Activated T-helper 17 cell treated with anti-CD3 and anti-CD28 coated beads, Interleukin-2, amount 50 U/mL, for 72 hours (primary cell): ENCODE measurements around the gene SGCD. TPM values are rescaled to one million over a fixed set of nuclear protein-coding genes. Genes with fewer than 3 reads are reported as not detected.

ENCODE experiments used
- ATAC-seq: fragments of 150-1000 bp; cut with Tn5 transposase; replicated peaks from 2 replicates; pipeline ENCODE4 v1.10.0; 2021; ENCODE audit warnings: mild to moderate bottlenecking, moderate library complexity
- H3K27ac Mint-ChIP-seq: one replicate; pipeline ENCODE4 v1.8.0; 2022; ENCODE audit warnings: mixed read lengths
- H3K27me3 Mint-ChIP-seq: one replicate; pipeline ENCODE4 v1.8.0; 2022; ENCODE audit warnings: mixed read lengths
- H3K36me3 Mint-ChIP-seq: one replicate; pipeline ENCODE4 v1.8.0; 2022; ENCODE audit warnings: low read depth, mild to moderate bottlenecking, mixed read lengths
- H3K4me1 Mint-ChIP-seq: one replicate; pipeline ENCODE4 v1.8.0; 2022; ENCODE audit warnings: mixed read lengths
- H3K4me3 Mint-ChIP-seq: one replicate; pipeline ENCODE4 v1.8.0; 2022; ENCODE audit warnings: mild to moderate bottlenecking, mixed read lengths
- H3K9me3 Mint-ChIP-seq: one replicate; pipeline ENCODE4 v1.8.0; 2022; ENCODE audit warnings: mixed read lengths
- total RNA-seq, 2 donors: library from RNA; stranded (reverse); gene quantifications; one replicate each; pipeline ENCODE4 v1.2.3, GENCODE V29; 2022

SGCD gene
- total RNA-seq, 2 donors from 2014 or later: not detected

DNA sequence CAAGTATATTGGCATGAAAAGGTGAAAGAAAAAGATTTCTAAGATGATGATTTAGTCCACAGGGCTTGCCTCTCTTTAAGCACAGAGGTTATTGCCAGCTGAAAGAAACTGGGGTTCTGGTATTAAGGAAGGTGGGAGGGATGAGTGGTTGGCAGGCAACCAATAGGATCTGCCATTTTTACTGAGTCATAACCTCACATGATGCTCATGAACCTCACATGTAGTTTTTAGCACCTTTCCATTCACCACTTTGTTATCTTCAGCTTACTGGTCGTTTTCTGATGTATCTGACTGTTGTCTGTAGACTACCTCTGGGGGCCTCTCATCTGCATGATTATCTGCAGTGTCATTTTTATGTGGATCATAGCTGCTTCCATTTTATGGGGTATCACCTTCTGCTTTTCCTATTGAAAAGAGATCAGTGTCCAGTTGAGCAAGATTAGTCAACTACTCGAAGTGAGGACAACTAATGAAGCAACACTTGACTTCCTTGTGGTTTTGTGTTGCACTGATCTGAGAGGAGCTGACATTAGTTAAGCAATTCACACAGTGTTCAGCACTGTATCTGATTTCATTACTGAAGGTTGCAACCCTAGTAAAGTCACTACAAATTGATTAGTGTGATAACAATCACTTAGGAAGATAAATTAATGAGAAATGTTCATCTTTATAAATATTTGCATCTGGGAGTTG lies 186.3 kb downstream of the SGCD start:
- H3K36me3 Mint-ChIP-seq: no peaks in the 10 kb centered on the region
- peaks cover under 1% of the 10 kb centered on the region for H3K27me3 Mint-ChIP-seq
- no peaks in the 10 kb centered on the region for H3K4me1 Mint-ChIP-seq
- H3K9me3 Mint-ChIP-seq: no peaks in the 10 kb centered on the region
- no peak overlapping the region for H3K4me3 Mint-ChIP-seq
- no peak for ATAC-seq
- no peak overlapping the region for H3K27ac Mint-ChIP-seq

DNA sequence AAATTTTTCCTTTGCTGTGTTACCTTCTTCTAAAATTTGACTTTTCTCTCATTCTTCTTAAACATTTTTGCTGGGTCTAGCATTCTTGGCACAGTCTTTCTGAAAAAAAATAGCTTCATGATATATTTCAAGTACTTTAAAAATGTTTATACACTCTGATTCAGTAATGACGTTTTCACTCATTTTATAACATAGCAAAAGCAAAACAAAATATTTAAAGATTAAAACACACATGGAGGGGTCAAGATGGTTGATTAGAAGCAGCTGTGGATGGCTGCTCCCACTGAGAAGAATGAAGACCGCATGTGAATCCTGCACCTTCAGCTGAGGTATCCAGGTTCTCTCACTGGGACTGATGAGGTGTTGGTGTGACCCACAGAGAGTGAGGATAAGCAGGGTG lies 188.2 kb downstream of the SGCD start:
- Mint-ChIP-seq H3K27me3 (peaks cover 4% of the 10 kb centered on the region), H3K27ac (no peak overlapping the region), H3K9me3 (peaks cover 7% of the 10 kb centered on the region), H3K4me1 (no peaks in the 10 kb centered on the region), H3K4me3 (no peak overlapping the region), H3K36me3 (no peaks in the 10 kb centered on the region)
- ATAC-seq: no peak

- no peak overlapping the region for H3K27ac Mint-ChIP-seq
- no peak overlapping the region for H3K4me3 Mint-ChIP-seq
- no peaks in the 10 kb centered on the region for H3K36me3 Mint-ChIP-seq
- peaks cover 7% of the 10 kb centered on the region for H3K9me3 Mint-ChIP-seq
- no peaks in the 10 kb centered on the region for H3K4me1 Mint-ChIP-seq
- no peak for ATAC-seq
- peaks cover 4% of the 10 kb centered on the region for H3K27me3 Mint-ChIP-seq
Observed at GRCh38 chr5:156515803-156516360, 188.9 kb downstream of the SGCD start.

GRCh38 chr5:156522651-156523529 lies 195.9 kb downstream of the SGCD start:
- ATAC-seq: no peak
- H3K4me3 Mint-ChIP-seq: no peak overlapping the region
- peaks cover 4% of the 10 kb centered on the region for H3K27me3 Mint-ChIP-seq
- H3K4me1 Mint-ChIP-seq: no peaks in the 10 kb centered on the region
- no peak overlapping the region for H3K27ac Mint-ChIP-seq
- peaks cover 10% of the 10 kb centered on the region for H3K9me3 Mint-ChIP-seq
- no peaks in the 10 kb centered on the region for H3K36me3 Mint-ChIP-seq

DNA sequence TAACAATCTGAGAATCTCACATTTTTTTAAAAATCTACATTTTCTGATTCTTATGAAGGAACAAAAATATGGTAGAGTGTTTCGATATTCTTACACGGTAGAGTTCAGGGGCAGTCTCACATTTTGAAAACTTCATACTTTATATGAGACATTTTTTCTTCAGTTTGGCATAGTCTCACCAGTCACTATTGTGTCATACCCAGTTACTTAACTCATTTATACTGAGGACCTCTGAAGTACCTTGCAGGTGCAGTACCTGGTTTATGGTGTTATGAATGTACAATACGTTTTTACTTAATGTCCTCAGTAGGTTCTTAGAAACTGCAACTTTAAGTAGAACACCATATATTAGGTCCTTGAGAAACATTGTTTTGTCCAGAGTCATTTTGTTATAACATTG lies 196.6 kb downstream of the SGCD start:
- Mint-ChIP-seq H3K4me1 (no peaks in the 10 kb centered on the region), H3K9me3 (peaks cover 8% of the 10 kb centered on the region), H3K36me3 (no peaks in the 10 kb centered on the region), H3K4me3 (no peak overlapping the region), H3K27ac (no peak overlapping the region), H3K27me3 (peaks cover under 1% of the 10 kb centered on the region)
- no peak for ATAC-seq

- Mint-ChIP-seq H3K9me3 (no peaks in the 10 kb centered on the region), H3K4me1 (no peaks in the 10 kb centered on the region), H3K36me3 (no peaks in the 10 kb centered on the region), H3K27ac (no peak overlapping the region), H3K4me3 (no peak overlapping the region), H3K27me3 (no peaks in the 10 kb centered on the region)
- no peak for ATAC-seq
Observed at GRCh38 chr5:156526081-156526925, 199.3 kb downstream of the SGCD start.

DNA sequence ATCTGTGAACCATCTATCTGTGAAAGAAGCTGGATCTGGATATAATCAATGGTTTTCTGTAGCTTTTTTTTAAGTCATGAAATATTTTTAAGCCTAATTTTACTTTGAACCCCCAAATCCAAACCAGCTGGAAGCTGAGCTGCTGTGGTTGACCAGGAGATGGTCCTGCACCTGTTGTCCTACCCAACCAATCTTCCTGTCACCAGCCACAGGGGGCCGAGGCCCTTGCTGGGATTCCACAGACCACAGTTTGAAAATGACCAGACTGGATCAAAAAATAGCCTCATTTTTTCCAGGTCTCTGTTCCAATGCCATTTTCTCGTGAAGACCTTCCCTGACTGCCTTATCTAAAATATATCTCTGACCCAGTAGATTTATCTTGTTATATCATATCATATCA lies 200.6 kb downstream of the SGCD start:
- ATAC-seq: no peak
- Mint-ChIP-seq H3K27me3 (no peaks in the 10 kb centered on the region), H3K36me3 (no peaks in the 10 kb centered on the region), H3K4me1 (no peaks in the 10 kb centered on the region), H3K27ac (no peak overlapping the region), H3K9me3 (no peaks in the 10 kb centered on the region), H3K4me3 (no peak overlapping the region)

GRCh38 chr5:156528673-156529072 lies 201.7 kb downstream of the SGCD start:
- ATAC-seq: no peak
- Mint-ChIP-seq H3K4me1 (no peaks in the 10 kb centered on the region), H3K9me3 (peaks cover 3% of the 10 kb centered on the region), H3K4me3 (no peak overlapping the region), H3K27me3 (peaks cover 4% of the 10 kb centered on the region), H3K36me3 (no peaks in the 10 kb centered on the region), H3K27ac (no peak overlapping the region)

DNA sequence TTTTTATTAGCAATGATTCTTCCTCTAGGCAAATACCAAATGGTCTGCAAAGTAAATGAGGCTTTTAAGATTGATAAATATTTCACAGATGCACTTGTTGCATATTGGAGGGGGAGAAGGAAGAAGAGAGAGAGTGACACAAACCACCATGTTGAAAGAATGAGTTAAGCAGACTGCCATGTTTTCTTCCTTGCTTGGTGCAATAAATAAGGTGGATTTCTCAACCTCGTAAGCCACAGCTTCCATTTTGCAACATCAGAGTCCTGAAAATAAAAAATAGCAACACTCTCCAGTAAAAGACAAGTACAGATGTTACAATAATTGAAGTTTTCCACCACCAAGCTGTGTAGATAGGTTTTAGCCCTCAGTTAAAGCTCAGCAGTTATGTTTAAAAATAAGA lies 202.9 kb downstream of the SGCD start:
- H3K27ac Mint-ChIP-seq: no peak overlapping the region
- no peak for ATAC-seq
- no peaks in the 10 kb centered on the region for H3K4me1 Mint-ChIP-seq
- H3K36me3 Mint-ChIP-seq: no peaks in the 10 kb centered on the region
- peaks cover 3% of the 10 kb centered on the region for H3K9me3 Mint-ChIP-seq
- H3K4me3 Mint-ChIP-seq: no peak overlapping the region
- H3K27me3 Mint-ChIP-seq: peaks cover 4% of the 10 kb centered on the region

- Mint-ChIP-seq H3K27me3 (peaks cover 4% of the 10 kb centered on the region), H3K4me3 (no peak overlapping the region), H3K4me1 (no peaks in the 10 kb centered on the region), H3K9me3 (peaks cover 3% of the 10 kb centered on the region), H3K36me3 (no peaks in the 10 kb centered on the region), H3K27ac (no peak overlapping the region)
- no peak for ATAC-seq
Observed at GRCh38 chr5:156531199-156531598, 204.2 kb downstream of the SGCD start.

DNA sequence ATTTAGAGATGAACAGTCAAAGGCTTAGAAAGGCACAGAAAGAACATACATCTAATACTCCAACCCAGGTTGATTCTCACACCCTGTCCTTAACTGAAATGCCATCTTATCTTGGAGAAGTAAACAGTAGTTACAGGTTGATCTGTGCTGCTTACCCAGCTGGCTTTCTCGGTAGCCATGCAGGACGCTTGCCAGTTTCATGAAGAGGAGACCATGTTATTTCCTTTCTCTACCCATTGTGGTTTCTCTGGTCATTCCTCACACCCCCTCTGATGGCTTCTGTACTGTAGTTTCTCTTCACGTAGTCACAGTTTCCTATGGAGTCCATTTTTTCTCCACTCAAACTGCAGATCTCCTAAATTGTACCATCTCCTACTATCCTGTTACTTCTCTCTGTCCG lies 206.0 kb downstream of the SGCD start:
- Mint-ChIP-seq H3K36me3 (no peaks in the 10 kb centered on the region), H3K9me3 (peaks cover 3% of the 10 kb centered on the region), H3K4me1 (no peaks in the 10 kb centered on the region), H3K4me3 (no peak overlapping the region), H3K27me3 (peaks cover 8% of the 10 kb centered on the region), H3K27ac (no peak overlapping the region)
- ATAC-seq: no peak

DNA sequence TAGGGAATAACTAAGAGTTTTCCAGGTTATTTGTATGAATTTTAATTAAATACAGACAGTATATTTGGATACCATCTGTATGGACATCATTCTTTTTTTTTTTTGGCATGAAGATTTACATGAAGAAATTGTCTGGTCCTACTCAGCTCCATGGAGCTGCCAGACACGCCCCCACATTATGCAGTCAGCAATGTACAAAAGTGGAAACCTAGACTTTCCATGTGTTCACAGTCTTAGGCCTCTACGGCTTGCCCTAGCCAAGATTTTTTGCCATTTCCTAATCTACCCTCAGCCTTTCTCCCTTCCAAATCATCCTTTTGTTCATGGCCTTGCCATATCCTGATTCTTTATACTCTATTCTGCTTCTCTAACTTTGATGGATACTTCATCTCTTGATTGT lies 207.1 kb downstream of the SGCD start:
- Mint-ChIP-seq H3K27me3 (peaks cover 8% of the 10 kb centered on the region), H3K4me3 (no peak overlapping the region), H3K4me1 (no peaks in the 10 kb centered on the region), H3K27ac (no peak overlapping the region), H3K36me3 (no peaks in the 10 kb centered on the region), H3K9me3 (peaks cover 3% of the 10 kb centered on the region)
- no peak for ATAC-seq

DNA sequence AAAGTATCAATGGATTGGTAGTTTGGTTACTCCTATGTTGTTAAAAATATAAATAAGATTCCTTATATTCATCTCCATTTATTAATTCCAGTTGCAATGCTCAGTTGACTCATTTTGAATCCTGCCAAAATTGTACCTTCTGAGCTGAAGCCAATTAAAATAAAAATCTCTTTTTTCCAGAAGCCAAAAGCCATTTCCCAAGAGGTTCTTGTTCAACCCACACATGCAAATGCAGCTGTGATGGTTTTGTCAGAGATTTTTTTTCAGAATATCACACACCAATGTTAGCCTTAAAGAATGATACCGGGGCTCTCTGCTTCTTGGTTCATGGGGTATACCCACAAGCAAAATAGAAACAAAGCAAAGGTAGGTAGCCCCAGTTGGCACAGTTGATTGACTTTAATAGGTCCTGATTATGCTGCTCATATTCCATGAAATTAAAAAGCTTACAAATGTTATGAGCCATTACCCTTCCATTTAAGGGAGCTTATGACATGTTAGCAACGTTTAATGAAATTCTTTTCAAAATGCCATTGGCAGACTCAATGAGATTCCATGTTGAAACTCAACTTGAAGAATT lies 208.0 kb downstream of the SGCD start:
- H3K27ac Mint-ChIP-seq: no peak overlapping the region
- H3K27me3 Mint-ChIP-seq: peaks cover 8% of the 10 kb centered on the region
- H3K36me3 Mint-ChIP-seq: no peaks in the 10 kb centered on the region
- peaks cover 3% of the 10 kb centered on the region for H3K9me3 Mint-ChIP-seq
- H3K4me1 Mint-ChIP-seq: no peaks in the 10 kb centered on the region
- no peak overlapping the region for H3K4me3 Mint-ChIP-seq
- no peak for ATAC-seq

GRCh38 chr5:156540491-156540890 lies 213.5 kb downstream of the SGCD start:
- no peak for ATAC-seq
- H3K4me1 Mint-ChIP-seq: no peaks in the 10 kb centered on the region
- no peak overlapping the region for H3K4me3 Mint-ChIP-seq
- H3K27ac Mint-ChIP-seq: no peak overlapping the region
- H3K36me3 Mint-ChIP-seq: no peaks in the 10 kb centered on the region
- peaks cover 12% of the 10 kb centered on the region for H3K27me3 Mint-ChIP-seq
- no peaks in the 10 kb centered on the region for H3K9me3 Mint-ChIP-seq
